HepG2 (cell line): ENCODE results near the gene PWWP2A.

Experiments used
- KDM5A ChIP-seq: fragments of 200-600 bp; sonication (generic); IDR thresholded peaks from 2 replicates; pipeline ENCODE4 v1.7.0; 2018; ENCODE audit warnings: antibody characterized with exemption, mild to moderate bottlenecking, low read length, borderline replicate concordance
- MXI1 ChIP-seq: IDR thresholded peaks from 3 replicates; pipeline ENCODE4 v1.6.1; 2012; ENCODE audit warnings: low read depth, low read length, inconsistent platforms, borderline replicate concordance
- RAD21 ChIP-seq: fragments of 450-650 bp; formaldehyde crosslinking; IDR thresholded peaks from 2 replicates; pipeline ENCODE4 v1.5.0; 2020; ENCODE audit warnings: mild to moderate bottlenecking
- TF ChIP-seq, protein P1 (sequence below): sonication (generic); formaldehyde crosslinking; IDR thresholded peaks from 2 replicates; pipeline ENCODE4 v1.4.0; 2020; ENCODE audit warnings: mild to moderate bottlenecking, missing genetic modification reagents

DNA sequence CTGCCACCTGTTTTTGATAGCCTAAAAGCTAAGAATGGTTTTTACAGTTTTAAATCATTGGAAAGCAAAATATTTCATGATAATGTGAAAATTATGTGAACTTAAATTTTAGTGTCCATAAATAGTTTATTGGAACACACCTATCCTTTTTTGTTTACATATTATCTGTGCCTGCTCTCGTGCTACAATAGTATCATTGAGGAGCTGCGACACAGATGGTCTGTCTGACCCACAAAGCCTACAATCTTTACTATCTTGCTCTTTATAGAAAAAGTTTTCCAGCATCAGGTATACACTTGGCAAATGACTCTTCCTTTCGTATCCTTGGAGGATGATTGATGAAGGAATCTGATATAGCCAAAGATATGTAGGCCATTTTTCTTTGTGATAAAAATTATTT, 70.2 kb downstream of the PWWP2A start:
- TF ChIP-seq RAD21 (no peak), MXI1 (no peak), KDM5A (no peak)
- TF ChIP-seq, protein P1, sequence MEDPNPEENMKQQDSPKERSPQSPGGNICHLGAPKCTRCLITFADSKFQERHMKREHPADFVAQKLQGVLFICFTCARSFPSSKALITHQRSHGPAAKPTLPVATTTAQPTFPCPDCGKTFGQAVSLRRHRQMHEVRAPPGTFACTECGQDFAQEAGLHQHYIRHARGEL (CRISPR knock-in tag), result no peak
